GM12891 (cell line): ENCODE measurements around the gene MED13L.

Experiments used
- POLR2A ChIP-seq: IDR thresholded peaks from 2 replicates; pipeline ENCODE4 v1.6.1; 2011; ENCODE audit warnings: low read depth, low read length, control low read depth
- POLR2AphosphoS5 ChIP-seq: IDR thresholded peaks from 2 replicates; pipeline ENCODE4 v1.6.1; 2011; ENCODE audit warnings: low read depth, low read length, control low read depth
- TAF1 ChIP-seq: IDR thresholded peaks from 2 replicates; pipeline ENCODE4 v1.6.1; 2011; ENCODE audit warnings: low read depth, low read length, control low read depth

GRCh38 chr12:115912440-115912839 lies 365.1 kb downstream of the MED13L start:
- TF ChIP-seq POLR2A (no peak), POLR2AphosphoS5 (no peak), TAF1 (no peak)
